Uterus (tissue), 2 donors: ENCODE measurements around the gene FOXN3.

Experiments
- CTCF ChIP-seq, 4 experiments: fragments of 200-600 bp in 2 of 4; fragments of 450-650 bp in 2 of 4; sonication (generic) in 2 of 4; IDR thresholded peaks; one replicate each; pipeline ENCODE4 v1.5.1; 2016 to 2019; ENCODE audit warnings: antibody characterized with exemption in 4 of 4, mild to moderate bottlenecking in 2 of 4, moderate library complexity in 1 of 4
- POLR2A ChIP-seq, 2 donors: fragments of 450-650 bp; IDR thresholded peaks; one replicate each; pipeline ENCODE4 v1.6.1; 2016; ENCODE audit warnings: antibody characterized with exemption in 2 of 2, mild to moderate bottlenecking in 1 of 2, moderate library complexity in 1 of 2

- TF ChIP-seq CTCF (IDR thresholded peaks at IDR 0.05) (no peak), POLR2A (IDR thresholded peaks at IDR 0.05) (no peak)
These were observed 76.5 kb downstream of the FOXN3 start for GRCh38 chr14:89340200-89341181.
